ENCODE data around the gene FOXI2.

Gene FOXI2

DNA sequence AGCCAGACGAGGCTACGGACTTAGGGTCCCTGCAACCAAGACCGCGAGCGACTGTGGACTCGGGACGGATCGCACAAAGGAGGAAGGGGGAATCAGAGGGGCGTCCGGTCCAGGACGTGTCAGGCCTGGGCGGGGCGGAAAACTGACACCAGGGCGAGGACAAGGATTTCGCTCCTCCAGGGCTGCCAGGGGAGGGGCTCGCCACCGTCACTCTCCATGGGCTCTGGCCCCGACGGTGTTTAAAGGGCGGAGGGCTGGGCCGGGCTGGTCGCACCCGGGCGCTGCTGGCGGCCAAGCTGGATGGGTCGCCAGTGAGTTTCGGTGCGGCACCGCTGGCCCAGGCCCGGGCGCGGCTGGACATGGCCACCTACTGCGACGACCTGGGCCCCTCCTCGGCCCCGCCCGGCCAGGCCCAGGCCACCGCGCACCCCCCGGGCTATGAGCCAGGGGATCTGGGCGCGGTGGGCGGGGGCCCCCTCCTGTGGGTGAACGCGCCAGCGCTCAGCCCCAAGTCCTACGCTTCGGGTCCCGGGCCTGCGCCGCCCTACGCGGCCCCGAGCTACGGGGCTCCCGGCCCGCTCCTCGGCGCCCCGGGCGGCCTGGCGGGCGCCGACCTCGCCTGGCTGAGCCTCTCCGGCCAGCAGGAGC, at the start of gene FOXI2:
Gene FOXI2, plus strand, starts transcription at position 271 of the 648 bp plus-strand sequence. Its CDS starts 89 bp downstream, at position 360.
- in situ Hi-C loops (cut with HindIII; ENCODE audit: low sequenced_read_pairs): no loop called here

DNA sequence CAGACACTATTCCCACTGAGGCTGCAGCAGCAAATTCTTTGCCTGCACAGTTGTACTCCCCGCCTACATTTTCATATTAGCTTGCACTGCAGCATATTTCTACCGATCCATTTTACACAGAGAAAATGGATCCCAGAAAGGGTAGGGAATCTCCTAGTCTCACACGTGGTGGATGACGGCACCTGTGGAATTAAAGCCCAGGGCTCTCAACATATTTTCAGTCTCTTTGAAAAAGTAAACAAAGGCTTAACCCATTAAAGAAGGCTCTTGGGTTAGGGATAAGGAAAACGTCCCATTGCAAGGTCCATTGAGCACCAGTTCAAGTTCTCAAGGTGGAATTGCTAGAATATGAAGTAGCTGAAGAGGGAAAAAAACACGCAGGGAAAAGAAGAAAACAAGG, 49.4 kb upstream of the FOXI2 start:
- in situ Hi-C loops (cut with HindIII; ENCODE audit: low sequenced_read_pairs): no loop called here

DNA sequence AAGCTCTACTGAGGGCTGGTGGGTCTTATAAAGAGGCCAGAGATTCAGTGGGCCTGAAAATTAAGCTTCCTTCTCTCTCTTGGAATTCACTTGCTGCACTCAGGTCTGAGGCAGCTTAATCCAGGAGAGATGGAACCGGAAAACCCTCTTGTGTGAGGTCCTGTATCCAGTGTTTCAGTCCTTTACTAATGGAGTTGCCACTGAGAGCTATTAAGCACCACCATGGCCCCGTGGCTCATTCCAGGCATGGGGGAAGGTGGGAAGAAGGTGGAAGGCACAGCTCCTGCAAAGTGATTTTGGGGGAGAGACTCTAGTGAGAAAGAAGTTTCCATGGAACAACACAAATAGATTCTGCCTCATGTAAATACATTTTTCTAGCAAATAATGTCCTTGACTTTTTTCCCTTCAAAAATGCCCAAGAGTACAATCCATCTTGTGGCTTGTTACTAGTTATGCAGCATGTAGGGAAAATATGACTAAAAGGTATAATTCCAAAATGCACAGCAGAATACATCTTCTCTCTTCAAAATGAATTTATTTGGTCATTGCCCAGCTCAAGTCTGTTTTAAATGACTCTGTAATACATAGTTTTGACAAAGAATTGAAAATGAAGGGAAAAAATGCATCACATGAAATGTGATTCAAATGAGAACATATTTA, 46.7 kb upstream of the FOXI2 start:
- in situ Hi-C loops (cut with HindIII; ENCODE audit: low sequenced_read_pairs): no loop called here

GRCh38 chr10:127694580-127695193, 42.3 kb upstream of the FOXI2 start:
- in situ Hi-C loops (cut with HindIII; ENCODE audit: low sequenced_read_pairs): no loop called here

- in situ Hi-C loops (cut with HindIII; ENCODE audit: low sequenced_read_pairs): no loop called here
Observed at GRCh38 chr10:127695431-127695830, 41.6 kb upstream of the FOXI2 start.

GRCh38 chr10:127698886-127699285, 38.1 kb upstream of the FOXI2 start:
- in situ Hi-C loops (cut with HindIII; ENCODE audit: low sequenced_read_pairs): no loop called here

DNA sequence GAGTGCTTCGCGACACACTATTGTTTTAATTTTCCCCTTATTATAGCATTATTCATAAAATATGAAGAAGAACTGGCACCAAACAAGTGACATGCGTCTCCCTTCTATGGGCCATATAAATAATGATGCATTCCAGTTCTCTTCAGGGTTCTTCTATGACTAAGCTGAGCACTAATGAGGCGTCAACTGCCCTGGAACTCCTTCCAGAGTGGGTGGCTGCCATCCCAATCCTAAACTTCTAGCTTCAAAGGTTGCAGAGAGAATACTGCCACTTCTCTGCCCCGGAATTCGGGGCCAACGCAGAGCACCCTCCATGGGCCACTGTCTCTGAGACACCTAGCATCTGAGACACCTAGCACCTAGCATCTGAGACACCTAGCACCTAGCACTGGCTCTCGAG, 37.7 kb upstream of the FOXI2 start:
- in situ Hi-C loops (cut with HindIII; ENCODE audit: low sequenced_read_pairs): no loop called here

- in situ Hi-C loops (cut with HindIII; ENCODE audit: low sequenced_read_pairs): loop anchor here (10.0 kb wide), 1 partner anchor 47 kb away; no protein-coding TSS in a partner anchor
Observed at GRCh38 chr10:127702271-127702670, 34.7 kb upstream of the FOXI2 start.

- in situ Hi-C loops (cut with HindIII; ENCODE audit: low sequenced_read_pairs): no loop called here
Observed at GRCh38 chr10:127715249-127715648, 21.7 kb upstream of the FOXI2 start.

DNA sequence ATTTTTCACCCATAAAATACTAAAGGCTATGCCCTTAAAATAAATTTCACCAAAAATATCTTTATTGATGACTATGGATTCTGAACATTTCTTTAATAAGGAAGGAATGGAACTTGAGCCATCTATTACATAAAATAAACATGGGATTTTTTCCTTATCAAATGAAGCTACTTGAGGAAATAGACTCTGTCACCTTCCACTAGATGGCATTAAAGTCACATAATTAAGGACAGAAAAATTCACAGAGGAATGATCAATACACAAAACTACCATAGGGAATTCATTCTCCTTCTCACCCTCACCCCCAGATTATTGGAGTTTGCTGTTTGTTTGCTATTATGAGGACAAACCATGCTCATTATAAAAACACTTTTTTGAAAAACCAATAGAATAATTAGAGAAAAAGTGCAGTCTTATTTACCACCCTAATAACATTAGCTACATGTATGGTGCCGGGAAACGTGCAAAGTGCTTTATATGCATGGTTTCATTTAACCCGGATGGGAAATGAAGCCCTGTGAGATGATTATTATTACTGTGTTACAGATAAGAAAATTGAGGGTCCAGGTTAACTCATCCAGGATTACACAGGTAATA, 21.1 kb upstream of the FOXI2 start:
- in situ Hi-C loops (cut with HindIII; ENCODE audit: low sequenced_read_pairs): no loop called here

DNA sequence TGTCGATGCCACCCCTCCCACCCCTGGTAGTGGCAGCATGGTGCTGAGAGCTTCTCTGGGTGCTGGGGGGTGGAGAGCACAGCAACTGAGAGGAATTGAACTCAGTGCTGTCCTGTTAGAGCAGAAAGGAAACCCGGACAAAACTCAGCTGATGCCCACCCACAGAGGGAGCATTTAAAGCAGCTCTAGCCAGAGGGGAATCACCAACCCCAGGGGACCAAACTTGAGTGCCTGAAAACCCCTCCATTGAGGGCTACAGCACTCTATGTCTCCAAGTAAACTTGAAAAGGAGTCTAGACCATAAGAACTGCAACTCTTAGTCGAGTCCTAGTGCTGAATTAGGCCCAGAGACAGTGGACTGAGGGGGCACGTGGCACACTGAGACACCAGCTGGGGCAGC, 16.8 kb upstream of the FOXI2 start:
- in situ Hi-C loops (cut with HindIII; ENCODE audit: low sequenced_read_pairs): no loop called here

DNA sequence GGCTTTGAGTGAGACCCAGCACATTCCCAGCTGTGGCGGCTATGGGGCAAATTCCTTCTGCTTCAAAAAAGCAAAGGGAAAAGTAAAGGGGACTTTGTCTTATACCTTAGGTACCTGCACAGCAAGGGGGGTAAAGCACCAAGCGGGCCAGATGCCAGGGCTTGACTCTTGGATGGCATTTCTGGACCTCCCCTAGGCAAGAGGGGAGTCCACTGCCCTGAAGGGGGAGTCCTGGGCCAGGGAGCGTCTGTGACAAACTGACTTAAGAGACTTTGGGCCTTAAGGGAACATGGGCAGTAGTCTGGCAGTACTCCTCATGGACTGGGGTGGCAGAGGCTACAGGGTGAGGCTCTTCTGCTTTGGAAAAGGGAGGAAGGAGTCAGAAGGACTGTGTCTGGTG, 16.1 kb upstream of the FOXI2 start:
- in situ Hi-C loops (cut with HindIII; ENCODE audit: low sequenced_read_pairs): no loop called here

GRCh38 chr10:127734753-127735152, 2.2 kb upstream of the FOXI2 start:
- in situ Hi-C loops (cut with HindIII; ENCODE audit: low sequenced_read_pairs): no loop called here

- in situ Hi-C loops (cut with HindIII; ENCODE audit: low sequenced_read_pairs): no loop called here
Observed at GRCh38 chr10:127735156-127735555, 1.8 kb upstream of the FOXI2 start.

DNA sequence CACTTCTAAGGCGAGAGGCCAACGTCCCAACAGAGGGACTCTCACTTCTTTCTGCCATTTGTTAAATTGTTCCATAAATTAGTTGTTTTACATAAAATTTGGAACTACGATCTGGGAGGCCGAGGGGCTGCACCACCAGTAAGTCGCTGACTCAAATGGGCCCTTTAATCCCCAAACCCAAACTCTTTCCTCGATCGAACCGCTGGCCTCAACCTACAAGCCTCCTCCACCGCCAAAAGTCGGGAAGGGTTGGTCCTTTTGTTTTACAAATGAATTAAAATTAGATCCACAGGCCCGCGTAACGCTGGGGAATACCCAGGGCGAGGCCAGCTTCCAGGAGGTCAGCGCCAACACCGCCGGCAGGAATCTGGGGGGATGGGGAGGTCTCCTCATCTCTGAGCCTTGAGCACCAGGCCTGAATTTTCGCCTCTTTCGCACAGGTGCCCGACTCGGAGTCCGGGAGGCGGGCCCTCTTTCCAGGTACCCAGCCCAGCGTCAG, 1.2 kb upstream of the FOXI2 start:
- in situ Hi-C loops (cut with HindIII; ENCODE audit: low sequenced_read_pairs): no loop called here

DNA sequence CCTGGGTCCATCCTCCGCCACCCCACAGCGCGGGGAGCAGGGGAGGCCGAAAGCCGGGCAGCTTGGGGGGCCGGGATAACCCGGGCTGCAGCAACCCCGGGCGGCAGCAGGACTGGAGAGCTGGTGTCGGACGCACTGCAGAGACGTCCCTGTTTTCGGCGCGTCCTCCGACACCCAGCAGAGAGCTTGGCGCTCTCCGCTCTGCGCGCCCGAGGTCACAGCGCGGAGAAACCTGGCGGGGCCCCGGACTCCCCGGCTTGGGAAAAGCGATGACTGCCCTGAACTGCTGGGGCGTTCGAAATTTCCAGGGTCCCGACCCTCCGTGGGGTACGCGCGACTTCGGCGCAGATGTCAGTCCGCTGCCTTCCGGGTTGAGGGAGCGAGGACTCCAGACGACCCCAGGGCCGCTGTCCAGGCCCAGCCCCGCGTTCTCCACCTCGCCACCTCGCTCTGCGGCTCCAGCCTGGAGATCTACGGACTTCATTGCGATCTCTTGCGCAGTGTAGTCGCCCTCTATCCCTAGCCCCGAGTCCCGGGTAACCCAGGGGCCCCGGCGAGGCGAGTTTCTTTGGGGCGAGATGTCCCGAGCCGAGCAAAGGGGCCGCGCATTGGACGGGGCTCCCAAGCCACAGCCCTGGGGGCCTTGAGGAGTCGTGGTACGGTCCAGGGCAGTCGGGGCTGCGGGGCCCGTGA, 617 bp upstream of the FOXI2 start:
- in situ Hi-C loops (cut with HindIII; ENCODE audit: low sequenced_read_pairs): no loop called here

- in situ Hi-C loops (cut with HindIII; ENCODE audit: low sequenced_read_pairs): no loop called here
Observed at GRCh38 chr10:127737563-127738511, 852 bp downstream of the FOXI2 start.

DNA sequence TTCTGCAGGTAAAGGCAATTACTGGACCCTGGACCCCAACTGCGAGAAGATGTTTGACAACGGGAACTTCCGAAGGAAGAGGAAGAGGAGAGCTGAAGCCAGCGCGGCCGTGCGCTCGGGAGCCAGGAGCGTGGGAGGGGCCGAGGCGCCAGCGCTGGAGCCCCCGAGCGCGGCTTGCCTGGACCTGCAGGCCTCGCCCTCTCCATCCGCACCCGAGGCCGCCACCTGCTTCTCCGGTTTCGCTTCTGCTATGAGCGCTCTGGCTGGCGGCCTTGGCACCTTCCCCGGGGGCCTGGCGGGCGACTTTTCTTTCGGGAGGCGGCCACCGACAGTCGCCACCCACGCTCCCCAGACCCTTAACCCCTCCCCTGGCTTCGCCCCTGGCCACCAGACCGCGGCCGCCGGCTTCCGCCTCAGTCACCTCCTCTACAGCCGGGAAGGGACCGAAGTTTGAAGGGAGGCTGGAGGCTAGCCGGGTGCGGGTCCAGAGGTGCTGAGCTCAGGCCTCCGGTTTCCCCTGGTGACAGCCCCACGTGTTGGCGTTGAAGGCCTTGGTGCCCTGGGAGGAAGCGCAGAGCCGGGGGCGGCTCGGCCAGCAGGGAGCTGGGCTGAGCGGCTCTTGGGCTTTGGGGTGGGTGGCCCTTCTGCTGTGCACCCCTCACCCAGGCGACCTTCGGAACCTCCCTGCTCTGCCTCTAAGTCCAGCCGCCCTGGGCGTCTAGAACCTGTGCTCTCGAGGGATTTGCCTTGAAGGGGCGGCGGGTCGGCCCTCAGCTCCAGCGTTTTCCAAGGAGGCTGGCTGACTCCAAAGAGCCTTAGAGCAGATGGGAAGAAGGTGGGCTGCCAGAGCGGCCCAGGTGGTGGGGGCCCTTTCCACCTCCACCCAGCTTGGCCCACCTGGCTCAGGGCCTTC, 1.8 kb downstream of the FOXI2 start:
- in situ Hi-C loops (cut with HindIII; ENCODE audit: low sequenced_read_pairs): no loop called here

DNA sequence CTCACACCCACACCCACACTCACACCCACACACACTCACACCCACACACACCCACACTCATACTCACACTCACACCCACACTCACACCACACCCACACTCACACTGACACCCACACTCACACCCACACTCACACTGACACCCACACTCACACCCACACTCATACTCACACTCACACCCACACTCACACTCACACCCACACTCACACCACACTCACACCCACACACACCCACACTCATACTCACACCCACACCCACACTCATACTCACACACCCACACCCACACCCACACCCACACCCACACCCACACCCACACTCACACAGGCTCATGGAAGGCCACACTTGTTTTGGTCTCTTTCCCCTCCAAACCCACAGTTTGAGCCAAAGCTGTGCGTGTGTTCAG, 2.9 kb downstream of the FOXI2 start:
- in situ Hi-C loops (cut with HindIII; ENCODE audit: low sequenced_read_pairs): no loop called here
